Measurements from ENCODE around the gene ABCC6.

DNA sequence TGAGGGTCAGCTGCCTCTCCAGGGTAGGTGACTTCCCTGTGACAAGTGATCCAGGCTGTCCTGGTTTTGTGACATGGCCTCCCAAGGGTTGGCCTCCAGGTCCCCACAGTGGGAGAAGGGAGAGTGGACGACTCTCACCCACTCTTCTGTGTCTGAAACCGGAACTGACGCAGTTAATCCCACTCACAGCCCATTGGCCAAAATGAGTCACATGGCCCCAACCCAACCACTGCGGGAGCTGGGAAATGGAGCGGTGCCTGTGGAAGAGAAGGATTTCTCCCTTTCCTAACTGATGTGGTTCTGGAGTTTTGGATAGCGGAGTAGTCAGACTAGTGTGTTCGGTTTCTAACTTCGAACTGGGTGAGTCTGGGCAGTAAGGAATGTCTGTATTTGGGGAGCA lies 79.4 kb downstream of the ABCC6 start:
- TF ChIP-seq RAD21 (conservative IDR thresholded peaks at IDR 0.05) (no peak), EZH2 (IDR thresholded peaks at IDR 0.05; ENCODE audit: borderline replicate concordance, insufficient read depth, low read length, poor library complexity, severe bottlenecking) (no peak), SMC3 (conservative IDR thresholded peaks at IDR 0.05; ENCODE audit: poor library complexity) (no peak)
- TF ChIP-seq, protein P1, sequence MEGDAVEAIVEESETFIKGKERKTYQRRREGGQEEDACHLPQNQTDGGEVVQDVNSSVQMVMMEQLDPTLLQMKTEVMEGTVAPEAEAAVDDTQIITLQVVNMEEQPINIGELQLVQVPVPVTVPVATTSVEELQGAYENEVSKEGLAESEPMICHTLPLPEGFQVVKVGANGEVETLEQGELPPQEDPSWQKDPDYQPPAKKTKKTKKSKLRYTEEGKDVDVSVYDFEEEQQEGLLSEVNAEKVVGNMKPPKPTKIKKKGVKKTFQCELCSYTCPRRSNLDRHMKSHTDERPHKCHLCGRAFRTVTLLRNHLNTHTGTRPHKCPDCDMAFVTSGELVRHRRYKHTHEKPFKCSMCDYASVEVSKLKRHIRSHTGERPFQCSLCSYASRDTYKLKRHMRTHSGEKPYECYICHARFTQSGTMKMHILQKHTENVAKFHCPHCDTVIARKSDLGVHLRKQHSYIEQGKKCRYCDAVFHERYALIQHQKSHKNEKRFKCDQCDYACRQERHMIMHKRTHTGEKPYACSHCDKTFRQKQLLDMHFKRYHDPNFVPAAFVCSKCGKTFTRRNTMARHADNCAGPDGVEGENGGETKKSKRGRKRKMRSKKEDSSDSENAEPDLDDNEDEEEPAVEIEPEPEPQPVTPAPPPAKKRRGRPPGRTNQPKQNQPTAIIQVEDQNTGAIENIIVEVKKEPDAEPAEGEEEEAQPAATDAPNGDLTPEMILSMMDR (IDR thresholded peaks at IDR 0.05; ENCODE audit: poor library complexity, severe bottlenecking), result no peak
- TF ChIP-seq, protein P2, sequence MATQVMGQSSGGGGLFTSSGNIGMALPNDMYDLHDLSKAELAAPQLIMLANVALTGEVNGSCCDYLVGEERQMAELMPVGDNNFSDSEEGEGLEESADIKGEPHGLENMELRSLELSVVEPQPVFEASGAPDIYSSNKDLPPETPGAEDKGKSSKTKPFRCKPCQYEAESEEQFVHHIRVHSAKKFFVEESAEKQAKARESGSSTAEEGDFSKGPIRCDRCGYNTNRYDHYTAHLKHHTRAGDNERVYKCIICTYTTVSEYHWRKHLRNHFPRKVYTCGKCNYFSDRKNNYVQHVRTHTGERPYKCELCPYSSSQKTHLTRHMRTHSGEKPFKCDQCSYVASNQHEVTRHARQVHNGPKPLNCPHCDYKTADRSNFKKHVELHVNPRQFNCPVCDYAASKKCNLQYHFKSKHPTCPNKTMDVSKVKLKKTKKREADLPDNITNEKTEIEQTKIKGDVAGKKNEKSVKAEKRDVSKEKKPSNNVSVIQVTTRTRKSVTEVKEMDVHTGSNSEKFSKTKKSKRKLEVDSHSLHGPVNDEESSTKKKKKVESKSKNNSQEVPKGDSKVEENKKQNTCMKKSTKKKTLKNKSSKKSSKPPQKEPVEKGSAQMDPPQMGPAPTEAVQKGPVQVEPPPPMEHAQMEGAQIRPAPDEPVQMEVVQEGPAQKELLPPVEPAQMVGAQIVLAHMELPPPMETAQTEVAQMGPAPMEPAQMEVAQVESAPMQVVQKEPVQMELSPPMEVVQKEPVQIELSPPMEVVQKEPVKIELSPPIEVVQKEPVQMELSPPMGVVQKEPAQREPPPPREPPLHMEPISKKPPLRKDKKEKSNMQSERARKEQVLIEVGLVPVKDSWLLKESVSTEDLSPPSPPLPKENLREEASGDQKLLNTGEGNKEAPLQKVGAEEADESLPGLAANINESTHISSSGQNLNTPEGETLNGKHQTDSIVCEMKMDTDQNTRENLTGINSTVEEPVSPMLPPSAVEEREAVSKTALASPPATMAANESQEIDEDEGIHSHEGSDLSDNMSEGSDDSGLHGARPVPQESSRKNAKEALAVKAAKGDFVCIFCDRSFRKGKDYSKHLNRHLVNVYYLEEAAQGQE (IDR thresholded peaks at IDR 0.05; ENCODE audit: borderline replicate concordance), result no peak

Measured in neural cell (in vitro differentiated cells).